T-helper 2 cell (primary cell): ENCODE measurements around the gene CWF19L1.

Experiments used
- DNase-seq, 5 experiments: peaks; one replicate each; pipeline versions ENCODE4 v3.0.0 to v3.0.0-alpha.2; 2012 to 2022

CWF19L1 gene

GRCh38 chr10:100248820-100249219 lies 18.6 kb downstream of the CWF19L1 start:
- no peak for DNase-seq

GRCh38 chr10:100245484-100246220 lies 21.8 kb downstream of the CWF19L1 start:
- DNase-seq = no peak

- DNase-seq = no peak
These were observed 27.6 kb downstream of the CWF19L1 start for GRCh38 chr10:100239851-100240250.

- DNase-seq = no peak
These were observed 29.0 kb downstream of the CWF19L1 start for GRCh38 chr10:100238429-100238828.

- no peak for DNase-seq
These were observed 35.3 kb downstream of the CWF19L1 start for GRCh38 chr10:100232101-100232500.

GRCh38 chr10:100229819-100230422 lies 37.5 kb downstream of the CWF19L1 start:
- DNase-seq = peak in 1 of 5 experiments; percentile 5

- no peak for DNase-seq
These were observed 43.6 kb downstream of the CWF19L1 start for GRCh38 chr10:100223879-100224278.

- DNase-seq = no peak
These were observed 44.9 kb downstream of the CWF19L1 start for GRCh38 chr10:100222529-100222928.

- DNase-seq = no peak
These were observed 51.4 kb downstream of the CWF19L1 start for GRCh38 chr10:100216006-100216405.

- DNase-seq = no peak
These were observed 58.1 kb downstream of the CWF19L1 start for GRCh38 chr10:100209303-100209702.

GRCh38 chr10:100208276-100208675 lies 59.2 kb downstream of the CWF19L1 start:
- no peak for DNase-seq

GRCh38 chr10:100204370-100204769 lies 63.1 kb downstream of the CWF19L1 start:
- DNase-seq = peak in 1 of 5 experiments; percentile 78

- DNase-seq = no peak
These were observed 65.9 kb downstream of the CWF19L1 start for GRCh38 chr10:100201549-100201948.

- no peak for DNase-seq
These were observed 72.7 kb downstream of the CWF19L1 start for GRCh38 chr10:100194711-100195110.

GRCh38 chr10:100192350-100192749 lies 75.1 kb downstream of the CWF19L1 start:
- DNase-seq = no peak

- DNase-seq = peak in 1 of 5 experiments; percentile 42
These were observed 80.9 kb downstream of the CWF19L1 start for GRCh38 chr10:100186253-100187212.

- DNase-seq = peak; percentile 87 to 94 (median 89)
These were observed 81.8 kb downstream of the CWF19L1 start, which contains the start of gene ERLIN1 for GRCh38 chr10:100185364-100186252. Gene ERLIN1 (minus strand): TSS chr10:100186029. CDS start chr10:100185626, 403 bp downstream.

- peak in 1 of 5 experiments; percentile 35 for DNase-seq
These were observed 82.6 kb downstream of the CWF19L1 start for GRCh38 chr10:100184840-100185239.

GRCh38 chr10:100184426-100184825 lies 83.0 kb downstream of the CWF19L1 start:
- DNase-seq = no peak

- DNase-seq = no peak
These were observed 84.0 kb downstream of the CWF19L1 start for GRCh38 chr10:100183481-100183880.

GRCh38 chr10:100182908-100183307 lies 84.5 kb downstream of the CWF19L1 start:
- DNase-seq = no peak
